Testis (tissue), 2 donors: ENCODE measurements around the gene KIF26B.

Experiments used
- CTCF ChIP-seq, 3 experiments: fragments of 450-650 bp in 2 of 3; fragments of 200-600 bp in 1 of 3; sonication (generic) in 1 of 3; IDR thresholded peaks; one replicate each; pipeline ENCODE4 v1.5.1; 2016 to 2019; ENCODE audit warnings: antibody characterized with exemption in 3 of 3, mild to moderate bottlenecking in 2 of 3, moderate library complexity in 1 of 3
- POLR2A ChIP-seq: fragments of 450-650 bp; IDR thresholded peaks from one replicate; pipeline ENCODE4 v1.6.1; 2017; ENCODE audit warnings: antibody characterized with exemption, mild to moderate bottlenecking, moderate library complexity

- TF ChIP-seq CTCF (IDR thresholded peaks at IDR 0.05): no peak
- TF ChIP-seq POLR2A: no peak
These were observed 293.7 kb downstream of the KIF26B start for GRCh38 chr1:245448531-245448930.
